ACHN (cell line): ENCODE measurements around the gene CACNA1C.

ENCODE experiments used
- DNase-seq: peaks from one replicate; pipeline ENCODE4 v3.0.0-alpha.2; 2015
- in situ Hi-C: cut with HindIII; loops from 2 replicates; pipeline ENCODE4 v1.10.0; 2017; ENCODE audit warnings: low sequenced_read_pairs, low pct_ligation_motif_present, low pct_unique_long_range_greater_than_20kb

CACNA1C gene

GRCh38 chr12:2640281-2640680, 587.5 kb downstream of the CACNA1C start:
- DNase-seq = peak; percentile 86
- in situ Hi-C loops = no loop called here

GRCh38 chr12:2640709-2641108, 587.9 kb downstream of the CACNA1C start:
- in situ Hi-C loops = no loop called here
- peak; percentile 98 for DNase-seq

GRCh38 chr12:2641207-2641606, 588.4 kb downstream of the CACNA1C start:
- in situ Hi-C loops = no loop called here
- peak; percentile 80 for DNase-seq

DNA sequence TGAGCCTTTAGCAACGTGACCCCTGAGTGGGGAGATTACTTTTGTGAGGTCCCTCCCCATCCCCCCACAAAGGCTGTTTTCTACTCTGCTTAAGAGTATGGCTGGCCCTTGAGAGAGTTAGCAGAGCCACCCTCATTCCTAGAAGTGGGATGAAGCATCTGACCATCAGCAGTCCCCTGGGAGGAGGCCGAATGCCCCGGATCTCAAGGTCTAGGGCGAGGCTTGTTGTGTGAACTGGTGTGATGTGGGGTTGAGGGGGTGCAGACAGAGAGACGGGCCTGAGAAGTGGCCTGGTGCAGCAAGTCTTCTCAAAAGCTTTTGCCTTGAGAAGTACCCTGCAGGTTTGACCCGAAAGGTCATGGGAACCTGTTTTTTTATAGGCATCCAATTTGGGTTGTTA, 589.0 kb downstream of the CACNA1C start:
- no peak for DNase-seq
- in situ Hi-C loops = no loop called here

GRCh38 chr12:2642176-2642892, 589.5 kb downstream of the CACNA1C start:
- in situ Hi-C loops = no loop called here
- no peak for DNase-seq

DNA sequence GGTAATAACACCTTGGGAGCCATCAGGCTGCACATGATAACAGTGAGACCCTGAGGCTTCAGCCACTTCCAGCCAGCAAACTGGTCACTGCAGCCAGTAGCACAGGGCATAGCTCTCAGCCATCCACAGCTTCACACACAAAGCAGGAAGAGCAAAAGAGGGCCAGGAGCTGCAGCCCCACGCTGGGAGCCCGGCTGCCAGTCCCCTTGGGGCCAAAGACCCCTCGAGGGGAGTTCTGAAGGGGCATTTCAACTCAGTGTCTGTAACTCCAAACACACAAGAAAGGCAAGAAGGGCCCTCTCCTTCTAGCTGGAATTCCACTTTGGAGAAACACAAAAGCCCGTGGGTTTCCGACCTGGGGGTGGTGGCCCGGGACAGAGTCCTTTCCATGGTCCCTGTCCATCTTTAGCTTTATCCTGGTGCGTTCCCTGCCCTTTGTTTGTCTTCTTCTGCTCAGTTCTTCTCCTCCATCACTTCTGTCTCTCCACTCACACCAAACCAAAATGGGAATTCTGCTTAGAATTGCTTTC, 590.2 kb downstream of the CACNA1C start:
- DNase-seq = no peak

GRCh38 chr12:2643576-2644135, 590.9 kb downstream of the CACNA1C start:
- no peak for DNase-seq
- in situ Hi-C loops = no loop called here

More for the DNA sequence above, 590.2 kb downstream of the CACNA1C start:
- in situ Hi-C loops = no loop called here

- no peak for DNase-seq
- in situ Hi-C loops = no loop called here
These were observed 592.1 kb downstream of the CACNA1C start for GRCh38 chr12:2644683-2645405.

GRCh38 chr12:2645460-2645859, 592.7 kb downstream of the CACNA1C start:
- DNase-seq = peak; percentile 9
- in situ Hi-C loops = no loop called here

DNA sequence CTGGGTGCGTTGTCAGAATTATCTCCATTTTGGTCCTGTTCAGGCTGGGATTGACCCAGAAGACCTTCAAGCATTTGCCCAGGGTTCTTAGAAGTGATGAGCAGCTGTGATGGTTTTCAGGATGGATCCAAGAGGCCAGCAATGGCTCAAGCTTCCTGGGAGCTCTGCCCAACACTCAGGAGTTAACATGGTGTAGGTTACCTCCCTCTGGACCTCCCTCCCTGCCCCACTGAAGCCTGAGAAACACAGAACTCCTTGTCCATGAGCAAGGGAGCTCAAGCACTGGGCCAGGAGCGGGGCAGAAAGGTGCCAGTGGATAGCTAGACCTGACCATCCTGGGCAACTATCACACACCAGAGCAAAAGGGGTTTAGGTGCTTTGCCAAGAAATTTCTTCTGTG, 593.6 kb downstream of the CACNA1C start:
- in situ Hi-C loops = no loop called here
- DNase-seq = no peak

DNA sequence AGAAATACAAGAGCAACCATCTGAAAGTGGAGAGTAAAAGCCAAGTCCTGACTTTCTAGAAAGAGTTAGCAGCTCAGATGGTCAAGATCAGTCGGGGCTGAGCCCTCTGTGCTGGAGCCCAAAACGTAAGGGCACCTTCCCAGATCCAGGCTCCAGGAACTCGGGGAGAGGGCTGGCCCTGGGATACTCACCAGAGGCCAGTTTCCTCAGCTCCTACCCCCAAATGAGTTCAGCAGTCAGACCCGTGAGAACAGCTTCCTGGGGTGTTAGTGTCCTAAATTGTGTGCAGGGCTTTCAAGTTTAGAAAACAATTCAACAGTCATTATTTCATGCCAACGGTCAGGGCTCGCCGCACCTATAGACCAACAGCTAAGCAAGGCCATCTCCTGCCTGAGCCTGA, 594.4 kb downstream of the CACNA1C start:
- DNase-seq = no peak
- in situ Hi-C loops = no loop called here

DNA sequence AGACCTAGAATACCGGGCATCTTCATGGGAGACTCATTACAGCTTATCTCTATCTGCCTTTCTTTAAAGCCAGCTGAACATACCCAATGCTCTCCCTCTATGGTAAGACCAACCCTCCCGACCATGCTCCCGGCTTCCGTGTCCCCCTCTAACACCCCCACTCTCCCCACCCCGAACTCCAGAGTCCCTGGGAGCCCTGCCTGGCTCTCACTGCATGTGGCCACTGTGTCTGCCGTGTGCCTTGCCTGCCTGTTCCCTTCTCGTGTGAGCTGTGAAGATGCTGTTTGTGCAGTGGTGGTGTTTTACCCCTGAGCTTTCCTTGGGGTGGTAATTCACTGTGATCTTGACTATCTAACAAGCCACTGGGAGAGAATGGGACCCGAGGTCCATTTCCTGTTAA, 595.6 kb downstream of the CACNA1C start:
- no peak for DNase-seq
- in situ Hi-C loops = no loop called here

DNA sequence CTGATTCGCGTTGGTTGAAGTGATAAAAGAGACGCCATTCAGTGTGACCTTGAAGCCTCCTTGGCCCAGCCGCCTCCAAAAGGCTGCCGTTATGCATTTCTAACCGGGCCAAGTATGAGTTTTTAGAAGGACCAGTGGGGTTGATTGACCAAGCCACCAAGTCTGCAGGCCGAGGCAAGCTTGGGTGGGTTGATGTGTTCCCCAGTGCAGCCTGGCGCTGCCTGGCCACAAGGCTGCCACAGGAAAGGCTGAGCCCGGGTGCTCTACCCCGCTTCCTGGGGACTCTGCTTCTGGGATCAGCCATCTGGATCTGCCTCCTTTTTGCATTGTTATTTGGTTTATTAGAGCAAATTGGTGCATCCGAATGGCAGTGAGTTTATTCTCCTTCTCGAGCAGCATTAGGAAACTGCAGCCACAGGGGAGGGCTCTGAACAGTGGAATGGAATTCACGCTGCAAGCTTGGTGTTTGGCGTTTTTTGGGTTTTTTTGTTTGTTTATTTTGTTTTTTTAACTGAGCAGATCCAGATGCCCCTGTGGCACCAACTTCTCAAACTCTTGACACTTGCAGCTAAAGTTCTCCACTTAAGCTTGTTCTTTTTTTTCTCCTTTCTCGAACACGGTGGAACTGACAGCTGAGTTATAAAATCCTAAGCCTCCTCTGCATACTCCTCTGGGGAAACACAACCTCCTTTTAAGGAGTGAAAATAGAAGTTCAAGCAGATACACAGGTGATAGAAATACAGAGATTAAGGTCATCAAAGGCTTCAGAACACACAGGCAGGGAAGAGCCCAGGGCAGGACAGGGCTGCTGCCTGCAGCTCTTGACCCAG, 596.6 kb downstream of the CACNA1C start:
- DNase-seq = no peak
- in situ Hi-C loops = no loop called here

DNA sequence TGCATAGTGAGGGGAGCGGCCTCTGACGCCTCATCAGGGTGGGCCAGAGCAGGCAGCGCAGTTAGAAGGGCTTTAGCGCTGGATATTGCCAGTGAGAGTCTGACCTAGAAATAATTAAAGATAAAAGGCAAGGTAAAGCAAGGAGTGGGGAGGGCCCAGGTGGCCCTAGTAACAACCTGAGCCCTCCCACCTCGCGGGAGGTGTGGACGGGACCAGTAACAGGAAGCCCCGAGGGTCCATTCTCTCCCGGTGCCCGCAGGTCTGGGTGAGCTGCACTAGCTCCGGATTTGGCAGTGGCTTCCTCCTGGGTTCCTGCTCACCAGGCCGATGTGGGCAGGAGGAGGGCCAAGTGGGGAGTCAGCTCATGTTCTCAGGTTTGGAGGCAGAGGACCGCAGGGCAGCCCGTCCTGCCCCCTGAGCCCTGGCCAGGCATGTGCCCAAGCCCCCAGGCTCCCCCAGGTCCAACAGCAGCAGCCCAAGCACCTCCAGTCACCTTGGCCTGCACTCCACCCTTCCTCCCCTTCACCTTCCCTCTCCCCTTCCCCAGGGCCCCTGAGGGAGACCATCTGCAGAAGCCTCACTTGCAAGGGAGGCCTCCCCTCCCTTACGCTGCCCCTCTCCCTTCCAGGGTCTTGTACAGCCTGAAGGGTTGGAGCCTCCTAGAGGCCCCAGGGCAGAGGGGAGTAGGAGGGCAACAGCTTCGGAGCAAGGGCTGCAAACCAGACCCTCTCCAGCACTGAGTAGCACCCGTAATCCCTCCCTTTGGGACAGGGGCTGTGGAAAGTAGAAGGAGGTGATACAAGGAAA, 597.7 kb downstream of the CACNA1C start:
- in situ Hi-C loops = no loop called here
- DNase-seq = no peak

GRCh38 chr12:2651068-2651965, 598.5 kb downstream of the CACNA1C start:
- no peak for DNase-seq
- in situ Hi-C loops = no loop called here

DNA sequence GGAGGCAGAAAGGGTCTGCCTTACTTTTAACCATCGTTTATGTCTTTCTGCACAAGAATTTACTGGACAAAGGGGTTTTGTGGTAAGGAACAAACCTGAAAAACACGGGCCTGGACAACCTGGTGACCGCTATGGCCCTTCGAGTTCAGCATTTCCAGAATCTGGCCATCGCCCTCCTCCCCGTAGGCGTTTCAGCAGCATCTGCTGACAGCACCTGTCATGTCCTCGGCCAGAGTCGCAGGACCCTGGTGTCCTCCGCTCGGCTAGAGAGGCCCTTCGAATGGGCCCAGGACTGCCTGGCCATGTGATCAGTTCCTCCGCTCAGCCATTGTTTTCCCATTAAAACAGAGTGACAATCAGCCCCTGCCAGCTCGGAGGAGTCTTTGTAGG, 599.2 kb downstream of the CACNA1C start:
- DNase-seq = no peak
- in situ Hi-C loops = no loop called here

- DNase-seq = no peak
- in situ Hi-C loops = no loop called here
These were observed 599.8 kb downstream of the CACNA1C start for GRCh38 chr12:2652401-2653081.
